Sigmoid colon (tissue), 4 donors: ENCODE measurements around the gene AHCY.

Experiments used
- EP300 ChIP-seq, 4 donors: sonication (generic); formaldehyde crosslinking; IDR thresholded peaks; one replicate each; pipeline ENCODE4 v1.6.1; 2017; ENCODE audit warnings: antibody characterized with exemption in 4 of 4
- POLR2A ChIP-seq, 2 donors: fragments of 450-650 bp; IDR thresholded peaks; one replicate each; pipeline ENCODE4 v1.6.1; 2016; ENCODE audit warnings: antibody characterized with exemption in 2 of 2, mild to moderate bottlenecking in 2 of 2, moderate library complexity in 2 of 2
- POLR2AphosphoS5 ChIP-seq, 4 donors: sonication (generic); formaldehyde crosslinking; IDR thresholded peaks; one replicate each; pipeline ENCODE4 v1.6.1; 2017; ENCODE audit warnings: antibody characterized with exemption in 4 of 4
- TF ChIP-seq, protein P1 (sequence below), 4 experiments: fragments of 450-650 bp in 3 of 4; fragments of 200-600 bp in 1 of 4; IDR thresholded peaks; one replicate each; pipeline ENCODE4 v1.5.1; 2016 to 2019; ENCODE audit warnings: antibody characterized with exemption in 4 of 4, mild to moderate bottlenecking in 3 of 4, moderate library complexity in 2 of 4

DNA sequence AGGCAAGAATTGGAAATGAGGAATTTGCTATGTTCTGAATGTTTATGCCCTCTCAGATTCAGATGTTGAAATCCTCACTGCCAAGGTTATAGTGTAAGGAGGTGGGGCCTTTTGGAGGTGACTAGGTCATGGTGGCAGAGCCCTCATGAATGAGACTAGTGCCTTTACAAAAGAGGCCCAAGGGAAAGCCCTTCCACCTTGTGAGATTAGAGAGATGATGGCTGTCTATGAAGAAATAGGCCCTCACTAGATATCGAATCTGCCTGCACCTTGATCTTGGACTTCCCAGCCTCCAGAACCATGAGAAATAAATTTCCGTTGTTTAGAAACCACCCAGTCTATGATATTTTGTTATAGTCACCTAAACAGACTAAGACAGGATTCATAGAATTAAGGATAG is 51.5 kb downstream of the AHCY start:
- TF ChIP-seq, protein P1, sequence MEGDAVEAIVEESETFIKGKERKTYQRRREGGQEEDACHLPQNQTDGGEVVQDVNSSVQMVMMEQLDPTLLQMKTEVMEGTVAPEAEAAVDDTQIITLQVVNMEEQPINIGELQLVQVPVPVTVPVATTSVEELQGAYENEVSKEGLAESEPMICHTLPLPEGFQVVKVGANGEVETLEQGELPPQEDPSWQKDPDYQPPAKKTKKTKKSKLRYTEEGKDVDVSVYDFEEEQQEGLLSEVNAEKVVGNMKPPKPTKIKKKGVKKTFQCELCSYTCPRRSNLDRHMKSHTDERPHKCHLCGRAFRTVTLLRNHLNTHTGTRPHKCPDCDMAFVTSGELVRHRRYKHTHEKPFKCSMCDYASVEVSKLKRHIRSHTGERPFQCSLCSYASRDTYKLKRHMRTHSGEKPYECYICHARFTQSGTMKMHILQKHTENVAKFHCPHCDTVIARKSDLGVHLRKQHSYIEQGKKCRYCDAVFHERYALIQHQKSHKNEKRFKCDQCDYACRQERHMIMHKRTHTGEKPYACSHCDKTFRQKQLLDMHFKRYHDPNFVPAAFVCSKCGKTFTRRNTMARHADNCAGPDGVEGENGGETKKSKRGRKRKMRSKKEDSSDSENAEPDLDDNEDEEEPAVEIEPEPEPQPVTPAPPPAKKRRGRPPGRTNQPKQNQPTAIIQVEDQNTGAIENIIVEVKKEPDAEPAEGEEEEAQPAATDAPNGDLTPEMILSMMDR (IDR thresholded peaks at IDR 0.05) = no peak
- TF ChIP-seq POLR2A (IDR thresholded peaks at IDR 0.05) (no peak), EP300 (IDR thresholded peaks at IDR 0.05) (no peak), POLR2AphosphoS5 (IDR thresholded peaks at IDR 0.05) (no peak)
